NK-92 treated with Interleukin-12 subunit alpha and Interleukin-12 subunit beta, amount 100 ng/mL, for 24 hours (cell line): ENCODE measurements around the gene TBC1D3G.
"Not testable (repeated sequence)": the region's sequence is repeated elsewhere in the genome, so short reads cannot be mapped to it uniquely, and the experiment has no call there.

Experiments
- DNase-seq: peaks from one replicate; lab custom pipeline; 2025; lab: John Stamatoyannopoulos, UW

The TBC1D3G gene

DNA sequence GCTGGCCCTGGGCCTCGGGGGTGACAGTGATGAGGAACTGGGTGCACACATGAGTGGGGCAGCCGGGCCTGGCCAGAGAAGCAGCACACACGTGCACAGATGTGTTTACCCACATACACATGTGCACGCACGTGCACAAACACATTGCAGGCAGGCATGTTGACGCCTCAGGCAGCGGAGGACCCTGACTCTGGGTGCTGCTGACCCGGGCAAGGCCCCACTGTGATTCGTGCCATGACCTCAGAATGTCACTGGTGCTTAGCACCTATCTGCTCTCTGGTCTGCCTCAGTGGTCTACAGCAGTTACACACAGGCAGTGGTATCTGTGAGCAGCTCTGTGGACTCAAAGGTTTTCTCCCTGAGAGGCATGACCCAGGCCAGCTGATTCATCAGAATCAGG lies at the start of gene TBC1D3G:
TSS of gene TBC1D3G (plus strand) at position 301 of the 400 bp plus-strand sequence. CDS start 1,528 bp downstream, outside the sequence.
- not testable (repeated sequence) for DNase-seq

DNA sequence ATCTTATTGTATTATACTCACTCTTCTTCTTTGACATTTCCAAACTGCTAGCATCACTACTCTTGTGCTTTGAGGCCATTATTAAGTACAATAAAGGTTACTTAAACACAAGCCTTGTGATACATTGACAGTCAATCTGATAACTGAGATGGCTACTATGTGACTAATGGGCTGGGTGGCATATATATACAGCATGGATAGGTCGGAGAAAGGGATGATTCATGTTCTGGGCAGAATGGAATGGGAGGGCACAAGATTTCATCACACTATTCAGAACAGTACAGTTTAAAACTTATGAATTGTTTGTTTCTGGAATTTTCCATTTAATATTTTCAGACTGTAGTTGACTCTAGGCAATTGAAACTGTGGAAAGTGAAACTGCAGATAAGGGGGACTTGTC lies 40.4 kb upstream of the TBC1D3G start:
- not testable (repeated sequence) for DNase-seq

- not testable (repeated sequence) for DNase-seq
Measured at GRCh38 chr17:36284219-36284618, 39.5 kb upstream of the TBC1D3G start.

GRCh38 chr17:36289965-36290612 lies 33.6 kb upstream of the TBC1D3G start:
- not testable (repeated sequence) for DNase-seq

- not testable (repeated sequence) for DNase-seq
Measured at GRCh38 chr17:36295161-36295560, 28.5 kb upstream of the TBC1D3G start.

DNA sequence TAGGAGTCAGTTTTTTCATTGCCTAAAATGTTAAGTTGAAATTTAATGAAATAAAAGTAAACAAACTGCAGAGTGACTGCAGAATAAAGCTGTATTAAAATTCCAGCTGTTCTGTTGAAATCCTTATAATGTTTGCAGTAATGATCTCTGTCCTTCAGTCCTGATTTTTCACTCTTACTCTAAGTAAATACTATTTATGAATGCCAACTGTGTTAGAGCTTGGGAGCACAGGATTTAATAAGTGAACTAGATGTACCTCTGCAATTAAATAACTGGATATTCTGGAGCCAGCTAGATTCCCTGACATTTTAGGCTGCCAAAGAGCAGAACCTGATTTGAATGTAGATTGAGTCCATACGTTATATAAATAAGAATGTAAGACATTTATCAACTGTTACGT lies 7.9 kb upstream of the TBC1D3G start:
- DNase-seq, result not testable (repeated sequence)

- DNase-seq, result not testable (repeated sequence)
Measured at GRCh38 chr17:36362496-36362895, 38.8 kb downstream of the TBC1D3G start.

GRCh38 chr17:36375938-36376337 lies 52.3 kb downstream of the TBC1D3G start:
- not testable (repeated sequence) for DNase-seq
